Muscle of leg (tissue), 11 donors: ENCODE measurements around the gene PTHLH. TPM values are rescaled to one million over a fixed set of nuclear protein-coding genes. Genes with fewer than 3 reads are reported as not detected.

Experiments used
- DNase-seq: peaks from one replicate; pipeline ENCODE4 v3.0.0; 2013
- H3K27ac ChIP-seq: one replicate; pipeline ENCODE4 v1.5.1; 2013; ENCODE audit warnings: mild to moderate bottlenecking, low read length, control low read depth
- H3K27me3 ChIP-seq: one replicate; pipeline ENCODE4 v1.6.1; 2013; ENCODE audit warnings: low read length; ENCODE audit not compliant: control insufficient read depth, insufficient read depth
- H3K36me3 ChIP-seq: one replicate; pipeline ENCODE4 v1.6.1; 2013; ENCODE audit warnings: low read length; ENCODE audit not compliant: control insufficient read depth, insufficient read depth
- H3K4me1 ChIP-seq: one replicate; pipeline ENCODE4 v1.6.1; 2013; ENCODE audit warnings: low read length; ENCODE audit not compliant: control insufficient read depth, insufficient read depth
- H3K4me3 ChIP-seq: one replicate; pipeline ENCODE4 v1.5.1; 2013; ENCODE audit warnings: low read length, control low read depth
- H3K9me3 ChIP-seq: replicated peaks from 2 replicates; pipeline ENCODE4 v1.6.1; 2013; ENCODE audit warnings: low read depth, low read length; ENCODE audit not compliant: control insufficient read depth
- WGBS: methylation state at CpG from one replicate; pipeline ENCODE4 v1.1.5; 2013; ENCODE audit warnings: missing lambda C conversion rate; ENCODE audit not compliant: insufficient coverage; 5-methylcytosine and 5-hydroxymethylcytosine counted together
- polyA plus RNA-seq, 8 donors: library from polyadenylated mRNA; unstranded; fragments of 120-200 nt; gene quantifications; one replicate each; pipeline versions ENCODE4 v1.2.1 to v1.2.3, GENCODE V29; 2013; ENCODE audit warnings: inconsistent platforms in 1 of 8, low replicate concordance in 1 of 8; ENCODE audit not compliant: insufficient read length in 8 of 8, insufficient read depth in 1 of 8
- total RNA-seq: library from RNA; stranded (reverse); fragments of 120-200 nt; gene quantifications from one replicate; pipeline ENCODE4 v1.2.4, GENCODE V29; 2013

PTHLH gene
- total and polyA plus RNA-seq, 9 donors: 0.88 to 3.8 (median 2.5) TPM

GRCh38 chr12:27946421-27946820 is 26.1 kb downstream of the PTHLH start:
- Histone ChIP-seq H3K27me3 (no peaks in the 10 kb centered on the region), H3K27ac (no peak overlapping the region), H3K4me1 (no peaks in the 10 kb centered on the region), H3K9me3 (no peaks in the 10 kb centered on the region), H3K36me3 (no peaks in the 10 kb centered on the region), H3K4me3 (no peak overlapping the region)
- WGBS: 89% methylated on average over 1 of the region's 1 CpG
- DNase-seq: peak; percentile 13

DNA sequence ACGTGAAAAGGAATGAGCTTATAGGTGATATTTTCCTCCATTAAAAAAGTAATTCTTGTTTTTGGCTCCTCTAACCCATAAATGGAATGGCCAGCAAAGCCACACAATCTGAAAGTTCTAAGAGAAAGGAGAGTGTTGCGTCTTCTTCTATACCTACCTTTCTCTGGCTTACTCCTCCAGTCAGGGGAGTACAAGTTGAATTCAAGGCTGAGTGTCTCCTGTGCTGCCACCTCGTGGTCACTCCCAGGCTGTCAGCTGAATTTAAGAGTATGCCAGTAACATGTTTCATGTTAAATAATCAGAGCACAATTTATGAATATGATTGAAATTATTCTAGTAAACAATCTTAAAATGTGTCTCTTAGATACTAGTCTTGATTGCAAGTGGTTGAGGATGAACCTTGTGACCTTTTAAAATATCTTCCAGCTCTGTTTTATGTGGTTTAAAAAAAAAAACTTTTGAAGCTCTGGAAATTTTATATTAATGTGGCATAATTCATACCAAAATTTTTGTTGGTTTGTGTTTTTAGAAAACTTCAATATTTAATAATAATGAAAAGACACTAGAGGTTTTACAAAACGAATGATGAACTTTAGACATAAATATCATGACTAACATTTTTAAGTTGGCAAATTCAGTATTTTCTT is 31.7 kb downstream of the PTHLH start:
- H3K27me3 ChIP-seq: no peaks in the 10 kb centered on the region
- H3K4me1 ChIP-seq: no peaks in the 10 kb centered on the region
- no peak overlapping the region for H3K4me3 ChIP-seq
- no peaks in the 10 kb centered on the region for H3K9me3 ChIP-seq
- no CpG with 5 or more reads among the region's 4 CpGs for WGBS
- DNase-seq: peak; percentile 73
- no peak overlapping the region for H3K27ac ChIP-seq
- no peaks in the 10 kb centered on the region for H3K36me3 ChIP-seq

DNA sequence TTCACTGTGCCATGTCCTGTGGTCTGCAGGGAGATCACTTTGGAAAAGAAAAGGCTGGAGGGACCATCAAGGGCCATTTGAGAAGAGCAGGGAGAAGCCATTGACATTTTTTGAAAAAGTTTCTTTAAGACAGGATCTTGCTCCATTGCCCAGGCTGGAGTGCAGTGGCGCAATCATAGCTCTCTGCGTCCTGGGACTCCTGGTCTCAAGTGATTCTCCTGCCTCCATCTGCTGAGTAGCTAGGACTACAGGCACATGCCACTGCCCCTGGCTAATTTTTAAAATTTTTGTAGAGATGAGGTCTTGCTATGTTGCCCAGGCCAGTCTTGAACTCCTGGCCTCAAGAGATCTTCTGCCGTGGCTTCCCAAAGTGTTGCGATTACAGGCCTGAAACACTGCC is 32.3 kb downstream of the PTHLH start:
- no peak overlapping the region for H3K27ac ChIP-seq
- no peaks in the 10 kb centered on the region for H3K36me3 ChIP-seq
- no peak for DNase-seq
- H3K4me1 ChIP-seq: no peaks in the 10 kb centered on the region
- H3K27me3 ChIP-seq: no peaks in the 10 kb centered on the region
- H3K4me3 ChIP-seq: no peak overlapping the region
- H3K9me3 ChIP-seq: no peaks in the 10 kb centered on the region
- WGBS: 100% methylated on average over 2 of the region's 4 CpGs

GRCh38 chr12:27937768-27938167 is 34.8 kb downstream of the PTHLH start:
- H3K36me3 ChIP-seq: no peaks in the 10 kb centered on the region
- H3K4me1 ChIP-seq: no peaks in the 10 kb centered on the region
- no CpG with 5 or more reads among the region's 2 CpGs for WGBS
- no peak for DNase-seq
- no peak overlapping the region for H3K27ac ChIP-seq
- no peak overlapping the region for H3K4me3 ChIP-seq
- no peaks in the 10 kb centered on the region for H3K9me3 ChIP-seq
- no peaks in the 10 kb centered on the region for H3K27me3 ChIP-seq

DNA sequence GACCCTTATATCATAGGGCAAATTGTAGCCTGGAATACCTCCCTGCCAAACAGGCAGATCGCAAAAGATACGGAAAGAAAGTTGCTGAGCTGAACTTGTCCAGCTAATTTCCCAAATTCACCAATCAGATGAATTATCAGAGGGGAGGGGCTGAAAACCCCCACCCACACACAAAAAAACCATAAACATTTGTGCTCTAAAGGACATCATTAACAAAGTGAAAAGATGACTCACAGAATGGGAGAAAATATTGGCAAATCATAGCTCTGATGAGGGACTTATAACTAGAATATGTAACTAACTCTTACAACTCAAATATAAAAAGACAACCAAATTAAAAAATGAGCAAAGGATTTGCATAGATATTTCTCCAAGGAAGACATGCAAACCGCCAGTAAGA is 36.3 kb downstream of the PTHLH start:
- Histone ChIP-seq H3K9me3 (no peaks in the 10 kb centered on the region), H3K36me3 (no peaks in the 10 kb centered on the region), H3K27me3 (no peaks in the 10 kb centered on the region), H3K4me1 (no peaks in the 10 kb centered on the region), H3K4me3 (no peak overlapping the region), H3K27ac (no peak overlapping the region)
- no CpG with 5 or more reads among the region's 3 CpGs for WGBS
- DNase-seq: no peak

DNA sequence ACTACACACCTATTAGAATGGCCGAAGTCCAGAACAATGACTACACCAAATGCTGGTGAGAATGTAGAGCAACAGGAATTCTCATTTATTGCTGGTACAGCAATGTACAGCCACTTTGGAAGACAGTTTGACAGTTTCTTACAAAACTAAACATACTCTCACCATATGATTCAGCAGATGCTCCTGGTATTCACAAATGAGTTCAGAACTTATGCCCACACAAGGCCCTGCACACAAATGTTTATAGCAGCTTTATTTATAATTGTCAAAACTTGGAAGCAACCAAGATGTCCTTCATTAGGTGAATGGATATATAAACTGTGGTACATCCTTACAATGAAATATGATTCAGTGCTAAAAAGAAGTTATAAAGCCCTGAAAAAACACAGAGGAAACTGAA is 38.3 kb downstream of the PTHLH start:
- WGBS: no CpG with 5 or more reads among the region's 1 CpG
- no peak for DNase-seq
- Histone ChIP-seq H3K36me3 (no peaks in the 10 kb centered on the region), H3K27me3 (no peaks in the 10 kb centered on the region), H3K27ac (no peak overlapping the region), H3K4me1 (no peaks in the 10 kb centered on the region), H3K4me3 (no peak overlapping the region), H3K9me3 (no peaks in the 10 kb centered on the region)

DNA sequence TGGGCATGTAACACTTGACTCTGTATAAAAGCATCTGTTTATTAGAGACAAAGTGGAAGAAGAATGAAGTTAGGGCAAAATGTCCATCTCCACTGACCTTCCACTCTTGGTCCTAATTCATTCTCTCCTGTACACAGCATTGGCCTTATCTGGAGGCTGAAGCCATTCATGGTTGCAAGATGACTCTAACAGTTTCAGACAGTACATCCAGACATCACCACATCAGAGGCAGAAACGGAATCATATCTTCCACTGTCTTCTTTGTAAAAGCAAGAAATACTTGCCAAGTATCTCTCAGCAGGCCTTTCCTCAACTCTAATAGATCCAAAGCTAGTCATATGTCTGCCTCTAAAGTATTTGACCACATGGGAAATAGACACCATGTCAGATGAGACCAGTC is 41.1 kb downstream of the PTHLH start:
- Histone ChIP-seq H3K36me3 (no peaks in the 10 kb centered on the region), H3K4me1 (no peaks in the 10 kb centered on the region), H3K27me3 (no peaks in the 10 kb centered on the region), H3K27ac (no peak overlapping the region), H3K4me3 (no peak overlapping the region), H3K9me3 (no peaks in the 10 kb centered on the region)
- WGBS: 33% methylated on average over 1 of the region's 1 CpG
- DNase-seq: no peak

- Histone ChIP-seq H3K4me1 (peaks cover 2% of the 10 kb centered on the region), H3K9me3 (no peaks in the 10 kb centered on the region), H3K36me3 (no peaks in the 10 kb centered on the region), H3K27ac (no peak overlapping the region), H3K27me3 (no peaks in the 10 kb centered on the region), H3K4me3 (no peak overlapping the region)
- no CpG with 5 or more reads among the region's 2 CpGs for WGBS
- no peak for DNase-seq
Measured at GRCh38 chr12:27927347-27927746, 45.2 kb downstream of the PTHLH start.

GRCh38 chr12:27924350-27925135 is 48.0 kb downstream of the PTHLH start:
- Histone ChIP-seq H3K27ac (no peak overlapping the region), H3K4me1 (peaks cover 2% of the 10 kb centered on the region), H3K27me3 (no peaks in the 10 kb centered on the region), H3K9me3 (no peaks in the 10 kb centered on the region), H3K4me3 (no peak overlapping the region), H3K36me3 (no peaks in the 10 kb centered on the region)
- DNase-seq: no peak
- WGBS: no CpG with 5 or more reads among the region's 2 CpGs

GRCh38 chr12:27922531-27923139 is 49.9 kb downstream of the PTHLH start:
- Histone ChIP-seq H3K27ac (no peak overlapping the region), H3K27me3 (no peaks in the 10 kb centered on the region), H3K4me3 (no peak overlapping the region), H3K4me1 (peaks cover 2% of the 10 kb centered on the region), H3K36me3 (no peaks in the 10 kb centered on the region), H3K9me3 (no peaks in the 10 kb centered on the region)
- no CpG with 5 or more reads among the region's 1 CpG for WGBS
- DNase-seq: no peak
